HG03064 (cell line): ENCODE measurements around the gene NEBL.
"Not testable (repeated sequence)": the region's sequence is repeated elsewhere in the genome, so short reads cannot be mapped to it uniquely, and the experiment has no call there.

Experiments
- ATAC-seq: cut with Tn5 transposase; IDR thresholded peaks from one replicate; pipeline ENCODE4 v1.9.1; 2021; ENCODE audit warnings: low read depth; ENCODE audit not compliant: unreplicated experiment

NEBL gene, protein sequence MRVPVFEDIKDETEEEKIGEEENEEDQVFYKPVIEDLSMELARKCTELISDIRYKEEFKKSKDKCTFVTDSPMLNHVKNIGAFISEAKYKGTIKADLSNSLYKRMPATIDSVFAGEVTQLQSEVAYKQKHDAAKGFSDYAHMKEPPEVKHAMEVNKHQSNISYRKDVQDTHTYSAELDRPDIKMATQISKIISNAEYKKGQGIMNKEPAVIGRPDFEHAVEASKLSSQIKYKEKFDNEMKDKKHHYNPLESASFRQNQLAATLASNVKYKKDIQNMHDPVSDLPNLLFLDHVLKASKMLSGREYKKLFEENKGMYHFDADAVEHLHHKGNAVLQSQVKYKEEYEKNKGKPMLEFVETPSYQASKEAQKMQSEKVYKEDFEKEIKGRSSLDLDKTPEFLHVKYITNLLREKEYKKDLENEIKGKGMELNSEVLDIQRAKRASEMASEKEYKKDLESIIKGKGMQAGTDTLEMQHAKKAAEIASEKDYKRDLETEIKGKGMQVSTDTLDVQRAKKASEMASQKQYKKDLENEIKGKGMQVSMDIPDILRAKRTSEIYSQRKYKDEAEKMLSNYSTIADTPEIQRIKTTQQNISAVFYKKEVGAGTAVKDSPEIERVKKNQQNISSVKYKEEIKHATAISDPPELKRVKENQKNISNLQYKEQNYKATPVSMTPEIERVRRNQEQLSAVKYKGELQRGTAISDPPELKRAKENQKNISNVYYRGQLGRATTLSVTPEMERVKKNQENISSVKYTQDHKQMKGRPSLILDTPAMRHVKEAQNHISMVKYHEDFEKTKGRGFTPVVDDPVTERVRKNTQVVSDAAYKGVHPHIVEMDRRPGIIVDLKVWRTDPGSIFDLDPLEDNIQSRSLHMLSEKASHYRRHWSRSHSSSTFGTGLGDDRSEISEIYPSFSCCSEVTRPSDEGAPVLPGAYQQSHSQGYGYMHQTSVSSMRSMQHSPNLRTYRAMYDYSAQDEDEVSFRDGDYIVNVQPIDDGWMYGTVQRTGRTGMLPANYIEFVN

DNA sequence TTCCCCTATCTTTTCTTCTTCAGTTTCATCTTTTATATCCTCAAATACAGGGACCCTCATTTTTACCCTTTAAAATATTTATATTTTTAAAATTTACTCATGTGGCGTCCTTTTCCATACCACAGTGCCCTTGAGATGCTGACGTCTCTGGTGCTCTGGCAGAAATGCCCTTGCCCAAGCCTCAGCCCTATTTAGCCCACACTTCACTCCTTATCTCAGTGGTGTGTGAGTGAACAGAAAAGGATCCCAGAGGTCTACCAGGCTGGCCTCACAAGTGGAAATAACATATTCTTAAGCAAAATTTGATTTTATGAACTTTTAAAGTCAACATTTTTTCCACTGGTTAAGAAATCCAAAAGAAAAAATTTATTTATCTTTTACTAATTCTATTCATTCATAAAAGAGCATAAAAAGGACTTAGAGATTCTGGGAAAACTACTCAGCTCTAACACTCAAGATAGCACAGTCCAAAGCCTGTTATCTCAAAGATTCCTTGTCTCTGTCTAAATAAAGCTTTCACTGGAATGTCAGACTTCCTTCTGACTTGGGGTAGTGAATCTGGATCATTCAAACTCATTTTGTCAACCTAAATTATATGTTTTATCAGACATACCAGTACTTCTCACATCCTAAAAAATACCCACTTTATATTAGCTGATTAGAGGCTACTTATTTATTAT lies at the start of gene NEBL:
TSS of gene NEBL (minus strand) at position 166 of the 680 bp plus-strand sequence. CDS start at position 60, 106 bp downstream.
- ATAC-seq, result no peak

GRCh38 chr10:20945546-20946332 lies 48.6 kb upstream of the NEBL start:
- no peak for ATAC-seq

- ATAC-seq, result no peak
Observed at GRCh38 chr10:20944789-20945502, 47.8 kb upstream of the NEBL start.

GRCh38 chr10:20939414-20939813 lies 42.3 kb upstream of the NEBL start:
- ATAC-seq, result not testable (repeated sequence)

- ATAC-seq, result no peak
Observed at GRCh38 chr10:20936396-20936795, 39.3 kb upstream of the NEBL start.

DNA sequence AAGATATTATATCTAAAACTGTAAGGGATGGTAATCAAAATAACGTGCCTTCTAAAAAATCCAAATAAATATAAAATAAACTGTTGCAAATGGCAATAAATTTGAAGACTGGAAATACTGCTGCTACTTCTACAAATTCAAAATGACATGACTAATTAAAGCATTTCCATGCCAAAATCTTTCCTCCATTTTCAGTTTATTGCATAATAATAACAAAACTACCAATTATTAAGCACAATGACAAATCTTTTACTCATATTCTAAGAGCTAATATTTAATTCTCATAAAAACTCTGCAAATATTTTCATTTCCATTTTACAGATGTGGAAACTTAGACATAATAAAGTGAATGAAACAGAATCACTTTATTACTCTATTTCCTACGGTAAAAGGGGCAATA lies 38.8 kb upstream of the NEBL start:
- no peak for ATAC-seq

- ATAC-seq, result no peak
Observed at GRCh38 chr10:20935301-20935700, 38.2 kb upstream of the NEBL start.

DNA sequence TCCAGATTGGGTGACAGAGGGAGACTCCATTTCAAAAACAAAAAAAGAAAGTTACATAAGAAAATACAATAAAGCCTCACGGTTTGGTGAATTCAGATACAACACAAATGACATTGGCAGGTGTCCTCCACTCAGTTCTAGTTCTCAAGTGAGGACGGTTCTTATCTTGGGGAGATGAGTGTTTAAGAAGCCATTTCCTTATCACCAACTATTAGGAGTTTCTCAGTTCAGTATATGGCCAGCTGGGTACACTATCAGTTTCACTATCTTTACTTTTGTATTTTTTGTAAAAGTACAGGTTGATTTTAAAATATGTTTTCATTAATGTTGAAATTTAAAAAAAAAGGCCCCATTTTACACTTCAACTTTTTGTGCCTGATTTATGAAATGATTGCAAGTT lies 36.6 kb upstream of the NEBL start:
- no peak for ATAC-seq

DNA sequence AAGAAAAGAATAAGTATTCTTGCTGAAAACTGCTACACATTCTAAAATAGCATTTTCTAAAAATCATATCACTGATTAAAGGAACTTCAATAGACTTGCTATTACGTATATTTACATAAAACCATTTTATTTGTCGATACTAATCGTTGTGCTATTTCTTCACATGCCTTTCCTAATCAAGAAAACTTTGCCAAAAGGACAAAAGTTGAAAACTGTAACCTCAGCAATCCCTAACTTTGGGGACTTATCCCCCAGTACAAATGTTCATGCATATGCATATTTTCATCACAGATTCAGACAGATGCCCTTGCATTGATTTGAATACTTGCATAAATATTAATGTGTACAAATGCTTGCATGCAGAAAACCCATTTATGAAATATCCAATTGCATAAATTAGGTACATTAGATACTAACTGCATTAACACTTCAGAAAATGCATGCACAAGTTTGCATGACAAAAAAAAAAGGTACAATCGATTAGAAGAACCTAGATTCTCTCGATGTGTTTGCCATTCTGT lies 35.6 kb upstream of the NEBL start:
- ATAC-seq, result no peak

DNA sequence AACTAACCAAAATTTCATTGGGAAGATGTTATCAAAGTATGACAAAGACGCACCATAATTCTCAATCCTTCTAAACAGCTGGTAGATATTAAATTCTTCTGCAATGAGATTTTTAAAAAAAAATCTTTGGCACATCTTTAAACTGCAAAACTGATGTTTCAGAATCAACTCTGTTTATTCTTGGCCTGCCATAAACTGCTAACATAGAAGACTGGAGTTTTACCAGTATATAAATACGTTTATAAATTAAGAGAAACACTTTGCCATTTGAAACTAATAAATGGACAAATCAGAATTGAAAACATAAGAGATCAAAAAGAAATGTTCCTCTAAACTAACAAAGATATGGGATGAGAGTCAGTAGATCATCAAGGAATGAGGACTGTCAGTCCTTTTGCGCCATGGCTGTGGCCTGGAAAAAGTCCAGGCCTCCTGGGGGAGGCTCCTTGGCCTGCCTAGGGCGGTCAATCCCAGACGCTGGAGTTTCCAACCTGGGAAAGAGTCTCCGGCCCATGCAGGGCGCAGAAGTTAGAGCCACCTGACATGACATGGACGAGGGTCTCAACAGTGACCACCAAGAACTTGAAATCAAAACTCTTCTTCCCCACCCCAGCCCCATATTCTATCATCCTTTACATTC lies 34.2 kb upstream of the NEBL start:
- ATAC-seq, result no peak

DNA sequence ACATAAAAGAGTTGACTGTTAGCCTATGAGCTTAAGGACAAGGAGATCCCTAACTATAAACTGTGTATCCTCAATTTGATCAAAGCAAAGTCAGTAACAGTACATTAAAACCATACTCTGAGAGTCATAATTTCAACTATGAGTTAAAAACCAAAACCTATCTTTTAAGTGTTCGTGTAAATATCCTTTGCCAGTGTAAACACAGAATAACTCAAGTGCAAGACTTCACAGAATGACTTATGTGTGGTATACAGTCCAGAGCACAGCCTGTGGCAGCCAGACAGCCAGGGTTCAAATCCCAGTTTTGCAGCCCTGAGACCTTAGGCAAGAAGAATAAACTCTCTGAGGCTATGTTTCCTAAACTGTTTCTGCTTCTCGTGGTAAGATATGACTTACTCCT lies 30.3 kb upstream of the NEBL start:
- no peak for ATAC-seq

DNA sequence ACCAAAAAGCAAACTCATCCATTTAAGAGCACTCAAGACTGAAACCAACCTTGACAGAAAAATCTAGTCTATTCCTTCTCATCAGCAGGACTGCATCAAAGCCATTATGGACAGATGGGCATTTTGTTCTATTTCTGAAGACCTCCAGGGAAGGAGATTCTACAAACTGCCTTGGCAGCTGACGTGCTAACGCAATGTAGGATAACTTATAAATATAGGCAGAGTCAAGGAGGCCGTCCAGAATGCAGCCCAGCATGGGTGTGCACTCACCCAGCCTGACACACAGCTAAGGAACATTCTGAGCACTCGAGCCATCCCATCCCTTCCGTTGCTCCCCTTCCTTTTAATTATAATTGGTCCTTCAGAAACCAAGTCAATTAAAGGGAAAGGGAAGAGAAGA lies 25.3 kb upstream of the NEBL start:
- no peak for ATAC-seq

DNA sequence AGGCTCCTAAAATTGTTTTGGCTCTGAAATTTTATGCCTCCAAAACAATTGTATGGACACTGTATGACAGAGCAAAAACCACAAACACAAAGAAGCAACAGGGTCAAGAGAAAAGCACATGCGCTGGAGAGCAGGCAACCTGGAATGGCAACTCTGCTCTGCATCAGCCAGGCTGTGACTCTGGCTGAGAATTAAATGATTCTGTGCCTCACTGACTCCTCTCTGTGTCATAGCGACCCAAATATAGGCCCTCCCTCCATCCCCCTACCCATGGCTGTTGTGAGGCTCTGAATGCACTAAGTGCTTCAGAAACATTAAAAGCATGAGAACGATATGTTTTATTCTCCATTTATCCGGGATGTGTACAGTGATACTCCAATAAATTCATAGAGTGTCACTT lies 24.9 kb upstream of the NEBL start:
- ATAC-seq, result no peak

DNA sequence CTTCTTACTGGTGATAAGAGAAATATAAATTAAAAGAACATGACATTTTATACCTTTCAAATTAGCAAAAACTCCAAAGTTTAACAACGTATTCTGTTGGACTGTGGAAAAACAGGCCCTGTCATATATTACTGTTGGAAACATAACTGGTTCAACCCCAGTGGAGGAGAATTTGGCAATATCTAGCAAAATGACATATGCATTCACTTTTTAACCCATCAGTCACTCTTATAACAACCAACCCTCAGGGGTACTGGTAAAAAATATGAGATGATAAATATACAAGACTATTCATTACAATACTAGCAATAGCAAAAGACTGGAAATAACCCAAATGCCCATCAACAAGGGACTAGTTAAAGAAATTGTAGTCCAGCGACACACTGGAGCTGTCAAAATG lies 22.9 kb upstream of the NEBL start:
- ATAC-seq, result no peak

- no peak for ATAC-seq
Observed at GRCh38 chr10:20919481-20919880, 22.4 kb upstream of the NEBL start.

DNA sequence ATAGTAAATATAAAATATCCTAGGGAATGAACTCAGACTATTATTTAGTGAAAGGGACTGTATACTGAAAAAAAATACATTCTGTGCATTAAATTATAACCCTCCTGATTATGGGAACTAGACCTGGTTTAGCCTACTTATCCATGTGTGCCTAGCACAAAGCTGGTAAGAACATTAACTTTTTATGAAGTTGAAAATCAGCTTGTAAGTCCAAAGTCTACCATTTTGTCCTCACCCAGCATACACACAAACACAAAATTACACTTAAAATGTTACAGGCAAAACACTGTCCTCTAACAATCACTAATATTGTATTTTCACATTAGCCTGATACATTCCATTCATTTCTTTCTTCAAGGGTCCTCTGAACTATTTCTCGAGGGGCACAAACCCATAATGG lies 19.9 kb upstream of the NEBL start:
- ATAC-seq, result no peak

- ATAC-seq, result no peak
Observed at GRCh38 chr10:20912969-20913368, 15.9 kb upstream of the NEBL start.

- ATAC-seq, result no peak
Observed at GRCh38 chr10:20911626-20912025, 14.5 kb upstream of the NEBL start.

DNA sequence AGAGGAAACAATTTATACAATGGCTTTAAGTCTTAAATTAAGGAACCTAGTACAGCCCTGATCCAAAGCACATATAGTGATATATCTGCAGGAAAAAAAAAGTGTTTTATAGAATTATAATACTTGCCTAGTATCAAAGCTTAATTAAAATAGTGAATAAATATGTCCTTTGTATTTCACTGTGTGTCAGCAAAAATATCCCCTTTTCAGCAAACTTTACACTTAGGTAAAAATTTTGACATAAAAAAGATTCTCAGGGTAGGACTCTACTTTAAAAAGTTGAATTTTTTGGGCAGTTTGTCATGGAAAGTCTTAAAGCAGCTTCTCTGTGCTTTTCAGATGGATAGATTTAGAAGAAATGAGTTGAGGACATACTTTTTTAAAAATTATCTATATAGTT lies 12.7 kb upstream of the NEBL start:
- no peak for ATAC-seq
